DOHH2 (cell line): ENCODE results near the gene GTF2F1.

Experiments used
- H3F3A ChIP-seq: fragments of 200-600 bp; sonication (generic), shearing (Covaris generic); 2 replicates; pipeline ENCODE4 v1.6.0; 2016; ENCODE audit warnings: antibody characterized with exemption, mild to moderate bottlenecking; ENCODE audit not compliant: control insufficient read depth, insufficient read depth
- H3K27ac ChIP-seq: fragments of 200-600 bp; sonication (generic); 2 replicates; pipeline ENCODE4 v1.5.1; 2014; ENCODE audit warnings: low read depth, mild to moderate bottlenecking, low read length, moderate library complexity
- H3K27me3 ChIP-seq: fragments of 200-600 bp; sonication (generic); 2 replicates; pipeline ENCODE4 v1.6.1; 2014; ENCODE audit warnings: mild to moderate bottlenecking, low read length, mixed read lengths; ENCODE audit not compliant: control insufficient read depth
- H3K36me3 ChIP-seq: fragments of 200-600 bp; sonication (generic); 2 replicates; pipeline ENCODE4 v1.6.1; 2014; ENCODE audit warnings: mild to moderate bottlenecking, low read length, moderate library complexity, mixed read lengths; ENCODE audit not compliant: control insufficient read depth
- H3K4me1 ChIP-seq: fragments of 200-600 bp; sonication (generic); 2 replicates; pipeline ENCODE4 v1.6.1; 2014; ENCODE audit warnings: mild to moderate bottlenecking, low read length, mixed read lengths; ENCODE audit not compliant: control insufficient read depth
- H3K4me2 ChIP-seq: fragments of 200-600 bp; sonication (generic); 2 replicates; pipeline ENCODE4 v1.6.0; 2014; ENCODE audit warnings: mild to moderate bottlenecking, low read length, moderate library complexity
- H3K4me3 ChIP-seq: fragments of 200-600 bp; sonication (generic); 2 replicates; pipeline ENCODE4 v1.5.1; 2014; ENCODE audit warnings: mild to moderate bottlenecking, low read length, mixed read lengths
- H3K79me2 ChIP-seq: fragments of 200-600 bp; sonication (generic); 2 replicates; pipeline ENCODE4 v1.6.1; 2014; ENCODE audit warnings: mild to moderate bottlenecking, low read length, mixed read lengths; ENCODE audit not compliant: control insufficient read depth
- H3K9me2 ChIP-seq: fragments of 200-600 bp; sonication (generic); replicated peaks from 2 replicates; pipeline ENCODE4 v1.6.1; 2014; ENCODE audit warnings: mild to moderate bottlenecking, low read length, mixed read lengths; ENCODE audit not compliant: control insufficient read depth
- H3K9me3 ChIP-seq: fragments of 200-600 bp; sonication (generic); 2 replicates; pipeline ENCODE4 v1.6.1; 2014; ENCODE audit warnings: antibody characterized with exemption, low read length, mixed read lengths; ENCODE audit not compliant: control insufficient read depth, insufficient read depth
- H4K20me1 ChIP-seq: fragments of 200-600 bp; sonication (generic); 2 replicates; pipeline ENCODE4 v1.6.0; 2014; ENCODE audit warnings: low read depth, mild to moderate bottlenecking, antibody characterized with exemption, low read length, moderate library complexity; ENCODE audit not compliant: control insufficient read depth, insufficient read depth
- CTCF ChIP-seq: fragments of 200-600 bp; sonication (generic); IDR thresholded peaks from one replicate; pipeline ENCODE4 v1.5.1; 2014; ENCODE audit warnings: antibody characterized with exemption, mild to moderate bottlenecking, low read depth, low read length; ENCODE audit not compliant: poor library complexity, severe bottlenecking
- EZH2phosphoT487 ChIP-seq: fragments of 200-600 bp; sonication (generic); IDR thresholded peaks from 2 replicates; pipeline ENCODE4 v1.6.1; 2017; ENCODE audit warnings: borderline replicate concordance, mild to moderate bottlenecking, antibody characterized with exemption, low read length, moderate library complexity, mixed read lengths

Gene GTF2F1

DNA sequence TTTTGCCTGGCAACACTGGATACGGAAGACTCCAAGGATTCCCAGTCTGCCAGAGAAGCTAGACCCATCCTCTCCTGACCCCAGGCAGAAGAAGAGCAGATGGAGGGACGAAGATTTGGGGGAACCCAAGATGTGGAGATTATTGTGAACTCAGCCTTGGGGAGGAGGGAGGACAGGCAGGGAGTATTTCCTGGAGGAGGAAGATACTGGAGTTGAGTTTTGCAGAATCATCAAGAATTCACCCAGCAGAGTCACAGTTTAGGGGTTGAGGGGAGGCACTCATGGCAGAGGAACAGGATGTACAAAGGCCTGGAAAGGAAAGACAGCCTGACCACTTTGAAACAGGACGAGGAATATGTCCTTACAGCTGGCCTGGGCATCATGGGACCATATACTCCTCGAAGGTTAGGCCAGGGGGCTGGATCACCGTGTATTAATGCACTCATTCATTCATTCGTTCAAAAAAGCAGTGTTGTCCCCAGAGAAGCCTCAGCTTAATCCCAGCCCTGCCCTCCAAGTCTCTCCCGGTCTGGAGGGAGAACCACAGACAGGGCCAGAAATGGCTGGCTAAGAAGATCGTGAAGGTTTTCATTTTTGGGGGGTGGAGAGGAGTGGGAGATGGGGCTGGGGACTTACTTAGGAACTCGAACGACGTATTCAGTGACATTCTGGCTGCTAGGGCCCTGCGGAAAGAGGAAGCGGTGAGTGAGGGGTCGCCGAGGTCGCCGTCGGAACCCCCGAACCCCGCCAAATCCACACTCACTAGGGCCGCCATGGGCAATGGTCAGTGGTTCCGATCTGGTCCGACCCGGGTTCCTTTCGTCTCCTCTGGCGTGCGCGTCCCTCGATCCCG, 517 bp downstream of the GTF2F1 start:
- Histone ChIP-seq H4K20me1 (no peaks in the 10 kb centered on the region), H3K9me2 (no peaks in the 10 kb centered on the region), H3K27ac (peak overlapping the region; percentile 49), H3K36me3 (peaks cover 42% of the 10 kb centered on the region), H3K4me2 (peak overlapping the region; percentile 92), H3K4me3 (peak overlapping the region; percentile 90), H3K79me2 (peaks cover 25% of the 10 kb centered on the region), H3K4me1 (peaks cover 18% of the 10 kb centered on the region), H3K27me3 (no peaks in the 10 kb centered on the region), H3F3A (no peaks in the 10 kb centered on the region), H3K9me3 (no peaks in the 10 kb centered on the region)
- TF ChIP-seq CTCF (no peak), EZH2phosphoT487 (no peak)

GRCh38 chr19:6387372-6387771, 5.6 kb downstream of the GTF2F1 start:
- H3K4me3 ChIP-seq, result no peak overlapping the region
- H3K4me2 ChIP-seq, result no peak overlapping the region
- no peak overlapping the region for H3K27ac ChIP-seq
- TF ChIP-seq CTCF, result no peak
- TF ChIP-seq EZH2phosphoT487, result no peak
- H3K4me1 ChIP-seq, result peaks cover 10% of the 10 kb centered on the region
- no peaks in the 10 kb centered on the region for H3K27me3 ChIP-seq
- no peaks in the 10 kb centered on the region for H3F3A ChIP-seq
- H3K9me3 ChIP-seq, result no peaks in the 10 kb centered on the region
- H3K36me3 ChIP-seq, result peaks cover 62% of the 10 kb centered on the region
- H3K79me2 ChIP-seq, result peaks cover 16% of the 10 kb centered on the region
- no peaks in the 10 kb centered on the region for H4K20me1 ChIP-seq
- no peaks in the 10 kb centered on the region for H3K9me2 ChIP-seq

DNA sequence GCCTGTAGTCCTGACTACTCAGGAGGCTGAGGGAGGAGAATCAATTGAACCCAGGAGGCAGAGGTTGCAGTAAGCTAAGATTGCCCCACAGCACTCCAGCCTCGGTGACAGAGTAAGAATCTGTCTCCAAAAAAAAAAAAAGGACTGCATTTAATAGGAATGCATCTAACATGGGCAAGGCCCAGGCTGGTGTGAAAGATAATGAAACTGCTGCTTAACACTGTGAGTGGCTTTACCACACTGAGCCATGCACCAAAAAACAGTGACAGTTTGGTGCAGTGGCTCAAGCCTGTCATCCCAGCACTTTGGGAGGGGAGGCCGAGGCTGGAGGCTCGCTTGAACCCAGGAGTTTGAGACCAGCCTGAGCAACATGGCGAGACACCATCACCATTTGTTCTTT, 8.6 kb downstream of the GTF2F1 start:
- no peaks in the 10 kb centered on the region for H3K4me1 ChIP-seq
- TF ChIP-seq EZH2phosphoT487 (no peak), CTCF (no peak)
- no peak overlapping the region for H3K4me2 ChIP-seq
- H4K20me1 ChIP-seq, result no peaks in the 10 kb centered on the region
- H3K79me2 ChIP-seq, result no peaks in the 10 kb centered on the region
- no peaks in the 10 kb centered on the region for H3K9me3 ChIP-seq
- H3K27me3 ChIP-seq, result no peaks in the 10 kb centered on the region
- H3K4me3 ChIP-seq, result no peak overlapping the region
- no peak overlapping the region for H3K27ac ChIP-seq
- peaks cover 66% of the 10 kb centered on the region for H3K36me3 ChIP-seq
- H3K9me2 ChIP-seq, result no peaks in the 10 kb centered on the region
- no peaks in the 10 kb centered on the region for H3F3A ChIP-seq
